ENCODE measurements around the gene IL17B.

The IL17B gene

GRCh38 chr5:149422366-149423048 is 43.4 kb upstream of the IL17B start:
- Histone ChIP-seq H3K27ac (ENCODE audit: low read depth, low read length) (peak overlapping the region; percentile 96), H4K8ac (ENCODE audit: low read depth, low read length) (peak overlapping the region; percentile 90), H3K4me1 (ENCODE audit: control insufficient read depth in 1 of 2, insufficient read depth in 2 of 2, low read length in 2 of 2) (peaks cover 51 to 66% of the 10 kb centered on the region in 2 experiments)

GRCh38 chr5:149421834-149422233 is 42.7 kb upstream of the IL17B start:
- H2AFZ ChIP-seq (ENCODE audit: insufficient read depth, low read length, poor library complexity): no peak overlapping the region
- no peak overlapping the region for H2AK5ac ChIP-seq (ENCODE audit: low read length)
- H2BK12ac ChIP-seq (ENCODE audit: low read length): peak overlapping the region; percentile 53
- H3K23ac ChIP-seq (ENCODE audit: low read length): no peak overlapping the region
- no peak overlapping the region for H3K9ac ChIP-seq (ENCODE audit: low read length)
- peak overlapping the region; percentile 35 for H3K27ac ChIP-seq (ENCODE audit: low read depth, low read length)
- H3K79me2 ChIP-seq (ENCODE audit: control insufficient read depth, insufficient read depth, low read length, poor library complexity): peaks cover 8% of the 10 kb centered on the region
- H4K12ac ChIP-seq (ENCODE audit: low read depth, low read length): no peak overlapping the region
- H3K4me1 ChIP-seq (ENCODE audit: control insufficient read depth in 1 of 2, insufficient read depth in 2 of 2, low read length in 2 of 2): peaks cover 47 to 66% of the 10 kb centered on the region in 2 experiments
- no peak overlapping the region for H2BK120ac ChIP-seq (ENCODE audit: insufficient read depth, low read length, poor library complexity)
- peak overlapping the region; percentile 21 for H3K4me2 ChIP-seq (ENCODE audit: low read length)
- peak overlapping the region; percentile 84 for H4K91ac ChIP-seq (ENCODE audit: low read depth, low read length)
- no peak overlapping the region for H2BK5ac ChIP-seq (ENCODE audit: low read depth, low read length, poor library complexity)
- H3K4ac ChIP-seq (ENCODE audit: low read depth, low read length): peak overlapping the region; percentile 18
- no peaks in the 10 kb centered on the region for H3K27me3 ChIP-seq (ENCODE audit: insufficient read depth, low read length)
- H3K79me1 ChIP-seq (ENCODE audit: low read length): peaks cover 48% of the 10 kb centered on the region
- no peaks in the 10 kb centered on the region for H3K36me3 ChIP-seq (ENCODE audit: control insufficient read depth in 1 of 2, insufficient read depth in 2 of 2, low read length in 2 of 2)
- DNase-seq: peak; percentile 51 to 81
- H4K8ac ChIP-seq (ENCODE audit: low read depth, low read length): no peak overlapping the region
- H3K14ac ChIP-seq (ENCODE audit: low read length): no peak overlapping the region
- no peaks in the 10 kb centered on the region for H3K9me3 ChIP-seq (ENCODE audit: insufficient read depth, low read depth, low read length)
- WGBS (ENCODE audit: extremely low coverage, insufficient coverage, insufficient read length): no CpG with 5 or more reads among the region's 5 CpGs
- no peak overlapping the region for H3K4me3 ChIP-seq (ENCODE audit: low read depth, low read length)
- no peak overlapping the region for H3K18ac ChIP-seq (ENCODE audit: low read length)

More at GRCh38 chr5:149422366-149423048, 43.4 kb upstream of the IL17B start:
- no peak overlapping the region for H2AFZ ChIP-seq (ENCODE audit: insufficient read depth, low read length, poor library complexity)
- H3K9me3 ChIP-seq (ENCODE audit: insufficient read depth, low read depth, low read length): no peaks in the 10 kb centered on the region
- H3K9ac ChIP-seq (ENCODE audit: low read length): no peak overlapping the region
- H2AK5ac ChIP-seq (ENCODE audit: low read length): peak overlapping the region; percentile 97
- H3K4me3 ChIP-seq (ENCODE audit: low read depth, low read length): no peak overlapping the region
- H3K23ac ChIP-seq (ENCODE audit: low read length): no peak overlapping the region
- peaks cover 8% of the 10 kb centered on the region for H3K79me2 ChIP-seq (ENCODE audit: control insufficient read depth, insufficient read depth, low read length, poor library complexity)
- no peaks in the 10 kb centered on the region for H3K36me3 ChIP-seq (ENCODE audit: control insufficient read depth in 1 of 2, insufficient read depth in 2 of 2, low read length in 2 of 2)
- no peaks in the 10 kb centered on the region for H3K27me3 ChIP-seq (ENCODE audit: insufficient read depth, low read length)
- peak overlapping the region; percentile 97 for H3K18ac ChIP-seq (ENCODE audit: low read length)
- H2BK120ac ChIP-seq (ENCODE audit: insufficient read depth, low read length, poor library complexity): no peak overlapping the region
- peak overlapping the region; percentile 96 for H3K14ac ChIP-seq (ENCODE audit: low read length)
- H3K4me2 ChIP-seq (ENCODE audit: low read length): peak overlapping the region; percentile 21
- peak overlapping the region; percentile 95 for H2BK12ac ChIP-seq (ENCODE audit: low read length)
- no peak overlapping the region for H4K12ac ChIP-seq (ENCODE audit: low read depth, low read length)
- H3K79me1 ChIP-seq (ENCODE audit: low read length): peaks cover 50% of the 10 kb centered on the region
- WGBS (ENCODE audit: extremely low coverage, insufficient coverage, insufficient read length): no CpG with 5 or more reads among the region's 19 CpGs
- H3K4ac ChIP-seq (ENCODE audit: low read depth, low read length): no peak overlapping the region
- peak overlapping the region; percentile 98 for H2BK5ac ChIP-seq (ENCODE audit: low read depth, low read length, poor library complexity)
- peak overlapping the region; percentile 99 for H4K91ac ChIP-seq (ENCODE audit: low read depth, low read length)
- no peak for DNase-seq

DNA sequence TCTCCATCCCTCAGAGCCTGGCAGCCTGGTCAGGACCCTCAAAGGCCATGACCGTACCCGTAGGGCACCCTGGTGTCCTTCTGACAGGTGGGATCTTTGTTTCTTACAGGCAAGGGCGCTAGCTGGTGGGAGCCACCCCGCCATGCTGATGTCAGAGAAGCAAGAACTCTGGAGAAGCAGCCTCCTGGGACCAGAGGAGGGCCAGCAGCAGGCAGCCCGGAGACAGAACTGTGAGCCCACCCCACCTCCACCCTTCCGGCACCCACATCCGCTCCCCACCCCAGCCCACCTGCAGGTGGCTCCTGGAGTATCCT is 42.2 kb upstream of the IL17B start:
- Histone ChIP-seq H3K14ac (ENCODE audit: low read length) (peak overlapping the region; percentile 64), H4K8ac (ENCODE audit: low read depth, low read length) (no peak overlapping the region), H3K23ac (ENCODE audit: low read length) (no peak overlapping the region), H3K4me1 (ENCODE audit: control insufficient read depth in 1 of 2, insufficient read depth in 2 of 2, low read length in 2 of 2) (peaks cover 45 to 71% of the 10 kb centered on the region in 2 experiments), H2AFZ (ENCODE audit: insufficient read depth, low read length, poor library complexity) (peak overlapping the region; percentile 9), H2BK120ac (ENCODE audit: insufficient read depth, low read length, poor library complexity) (peak overlapping the region; percentile 54), H2BK5ac (ENCODE audit: low read depth, low read length, poor library complexity) (peak overlapping the region; percentile 54), H3K9ac (ENCODE audit: low read length) (no peak overlapping the region), H2AK5ac (ENCODE audit: low read length) (peak overlapping the region; percentile 71), H3K79me2 (ENCODE audit: control insufficient read depth, insufficient read depth, low read length, poor library complexity) (peaks cover 8% of the 10 kb centered on the region), H3K27ac (ENCODE audit: low read depth, low read length) (no peak overlapping the region), H3K79me1 (ENCODE audit: low read length) (peaks cover 50% of the 10 kb centered on the region), H4K12ac (ENCODE audit: low read depth, low read length) (no peak overlapping the region), H4K91ac (ENCODE audit: low read depth, low read length) (peak overlapping the region; percentile 84), H3K36me3 (ENCODE audit: control insufficient read depth in 1 of 2, insufficient read depth in 2 of 2, low read length in 2 of 2) (no peaks in the 10 kb centered on the region), H3K4ac (ENCODE audit: low read depth, low read length) (peak overlapping the region; percentile 23), H2BK12ac (ENCODE audit: low read length) (peak overlapping the region; percentile 53), H3K9me3 (ENCODE audit: insufficient read depth, low read depth, low read length) (no peaks in the 10 kb centered on the region), H3K4me2 (ENCODE audit: low read length) (no peak overlapping the region), H3K27me3 (ENCODE audit: insufficient read depth, low read length) (no peaks in the 10 kb centered on the region), H3K18ac (ENCODE audit: low read length) (peak overlapping the region; percentile 55), H3K4me3 (ENCODE audit: low read depth, low read length) (no peak overlapping the region)
- WGBS (ENCODE audit: extremely low coverage, insufficient coverage, insufficient read length): no CpG with 5 or more reads among the region's 7 CpGs
- no peak for DNase-seq

DNA sequence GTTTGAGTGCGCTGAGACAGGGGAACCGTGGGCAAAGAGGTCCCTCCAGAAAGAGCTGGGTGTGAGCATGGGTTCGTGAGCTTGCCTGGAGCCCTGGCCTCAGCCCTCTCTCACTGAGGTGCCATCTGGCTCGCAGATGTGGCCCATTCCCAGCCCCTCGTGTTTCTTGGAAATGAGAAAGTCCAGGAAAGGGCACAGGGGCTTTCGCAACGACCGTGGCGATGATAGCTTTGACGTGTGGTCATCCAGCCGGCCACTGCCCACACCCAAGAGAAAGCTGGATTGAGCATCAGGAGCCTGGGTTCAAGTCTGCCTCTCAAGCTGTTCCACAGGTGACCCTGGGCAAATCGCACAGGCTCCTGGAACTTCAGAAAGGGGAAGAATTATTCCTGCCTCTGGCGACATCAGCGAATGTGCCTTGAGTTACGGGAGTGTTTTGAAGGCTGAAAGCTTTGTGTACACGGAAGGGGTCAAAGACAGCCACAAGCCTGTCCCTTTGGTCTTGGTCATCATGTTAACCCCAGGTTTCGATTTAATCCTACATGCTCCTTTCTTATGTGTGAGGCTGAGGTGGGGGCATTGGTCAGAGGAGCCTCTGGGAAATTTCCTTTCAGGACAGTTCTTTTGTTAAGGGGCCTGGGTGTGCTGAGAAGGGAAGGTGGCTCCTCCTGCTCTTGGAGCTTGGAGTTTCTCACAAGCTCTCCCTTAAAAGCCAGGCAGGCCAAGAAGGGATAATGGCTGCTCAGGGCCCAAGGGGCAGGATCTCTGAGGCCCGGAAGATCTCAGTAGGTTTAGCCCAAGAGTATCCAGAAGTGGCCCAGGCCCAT is 41.7 kb upstream of the IL17B start:
- H3K9ac ChIP-seq (ENCODE audit: low read length): no peak overlapping the region
- H3K79me2 ChIP-seq (ENCODE audit: control insufficient read depth, insufficient read depth, low read length, poor library complexity): peaks cover 8% of the 10 kb centered on the region
- peak overlapping the region; percentile 10 for H2AFZ ChIP-seq (ENCODE audit: insufficient read depth, low read length, poor library complexity)
- H2BK12ac ChIP-seq (ENCODE audit: low read length): peak overlapping the region; percentile 53
- peaks cover 43 to 66% of the 10 kb centered on the region in 2 experiments for H3K4me1 ChIP-seq (ENCODE audit: control insufficient read depth in 1 of 2, insufficient read depth in 2 of 2, low read length in 2 of 2)
- peak overlapping the region; percentile 54 for H2BK5ac ChIP-seq (ENCODE audit: low read depth, low read length, poor library complexity)
- peak overlapping the region; percentile 84 for H4K91ac ChIP-seq (ENCODE audit: low read depth, low read length)
- no peaks in the 10 kb centered on the region for H3K9me3 ChIP-seq (ENCODE audit: insufficient read depth, low read depth, low read length)
- WGBS (ENCODE audit: extremely low coverage, insufficient coverage, insufficient read length): no CpG with 5 or more reads among the region's 18 CpGs
- H4K8ac ChIP-seq (ENCODE audit: low read depth, low read length): peak overlapping the region; percentile 19
- H3K79me1 ChIP-seq (ENCODE audit: low read length): peaks cover 48% of the 10 kb centered on the region
- H3K14ac ChIP-seq (ENCODE audit: low read length): peak overlapping the region; percentile 64
- DNase-seq: peak; percentile 40 to 55
- no peak overlapping the region for H3K4me3 ChIP-seq (ENCODE audit: low read depth, low read length)
- H3K4me2 ChIP-seq (ENCODE audit: low read length): no peak overlapping the region
- peak overlapping the region; percentile 54 for H2BK120ac ChIP-seq (ENCODE audit: insufficient read depth, low read length, poor library complexity)
- H3K23ac ChIP-seq (ENCODE audit: low read length): no peak overlapping the region
- no peaks in the 10 kb centered on the region for H3K36me3 ChIP-seq (ENCODE audit: control insufficient read depth in 1 of 2, insufficient read depth in 2 of 2, low read length in 2 of 2)
- H4K12ac ChIP-seq (ENCODE audit: low read depth, low read length): no peak overlapping the region
- peak overlapping the region; percentile 29 for H3K4ac ChIP-seq (ENCODE audit: low read depth, low read length)
- H3K18ac ChIP-seq (ENCODE audit: low read length): peak overlapping the region; percentile 55
- peak overlapping the region; percentile 71 for H2AK5ac ChIP-seq (ENCODE audit: low read length)
- no peak overlapping the region for H3K27ac ChIP-seq (ENCODE audit: low read depth, low read length)
- H3K27me3 ChIP-seq (ENCODE audit: insufficient read depth, low read length): no peaks in the 10 kb centered on the region

Measured in trophoblast cell (in vitro differentiated cells and primary cell).